ENCODE results near the gene CTNNA1. TPM values are rescaled to one million over a fixed set of nuclear protein-coding genes. Genes with fewer than 3 reads are reported as not detected.

CTNNA1 gene
- total and polyA plus RNA-seq, 9 of the 15 experiments (the other 6 are each of a cell fraction or from before 2014, with no cell fraction given), result 29.6 to 117 (median 89.1) TPM

DNA sequence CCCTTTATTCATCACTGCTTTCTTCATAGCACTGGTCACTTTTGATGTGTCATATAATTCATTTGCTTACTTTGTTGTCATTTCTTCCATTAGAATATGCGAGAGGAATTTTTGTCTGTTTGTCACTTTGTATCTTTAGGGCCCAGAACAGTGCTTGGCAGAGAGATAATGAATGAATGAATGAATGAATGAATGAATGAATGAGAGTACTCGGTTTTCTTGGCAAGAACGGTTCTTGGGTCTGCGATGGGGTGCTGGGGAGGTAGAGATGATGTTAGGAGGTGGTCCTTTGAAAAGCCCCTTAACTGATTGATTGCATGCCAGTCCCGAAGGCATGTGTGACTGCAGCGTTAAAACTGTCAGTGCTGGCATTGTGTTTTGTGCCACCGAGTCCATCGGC is 174.3 kb downstream of the CTNNA1 start:
- no peak for ATAC-seq
- Histone ChIP-seq H3K9me1 (ENCODE audit: control insufficient read depth, insufficient read depth, low read length) (no peaks in the 10 kb centered on the region), H4K20me1 (replicated peaks; ENCODE audit: control insufficient read depth, insufficient read depth, low read length) (peaks cover 9% of the 10 kb centered on the region; the same call in 1 of the 2 replicates), H3K9me3 (replicated peaks; ENCODE audit: control insufficient read depth, insufficient read depth, low read depth, low read length) (no peaks in the 10 kb centered on the region), H2AFZ (ENCODE audit: low read depth, low read length) (no peak overlapping the region), H3K9ac (ENCODE audit: insufficient read depth in 1 of 2, low read depth in 2 of 2, low read length in 2 of 2) (no peak overlapping the region; a peak in 1 of 4 replicates), H3K27ac (ENCODE audit: extremely low read depth, low read depth, low read length) (no peak overlapping the region), H3K27me3 (ENCODE audit: control insufficient read depth in 2 of 2, insufficient read depth in 2 of 2, low read length in 2 of 2) (no peaks in the 10 kb centered on the region), H3K4me1 (replicated peaks in 1 of 2; ENCODE audit: control insufficient read depth in 2 of 2, insufficient read depth in 2 of 2, low read length in 2 of 2) (no peaks in the 10 kb centered on the region; a peak in 1 of 5 replicates), H3K4me3 (no peak overlapping the region), H3K4me2 (ENCODE audit: insufficient read depth, low read length) (no peak overlapping the region), H3K79me2 (ENCODE audit: control insufficient read depth, insufficient read depth, low read length) (no peaks in the 10 kb centered on the region), H3K36me3 (ENCODE audit: control insufficient read depth, insufficient read depth, low read length) (peaks cover 73% of the 10 kb centered on the region)
- ChIA-PET CTCF (ENCODE audit: low intra/inter-chr PET ratio) (no interaction called here), POLR2A (no interaction called here)
- FAIRE-seq, result no peak
- intact Hi-C loops (cut with micrococcal nuclease) (no loop called here), in situ Hi-C loops (cut with MboI) (no loop called here)
- BruUV-seq (replicated peaks), result no TSS peak
- no peak for DNase-seq (ENCODE audit: extremely low read depth in 1 of 4, low spot score in 3 of 4)
- WGBS (ENCODE audit: insufficient coverage, low coverage, missing lambda C conversion rate), result 74% methylated on average over 7 of the region's 8 CpGs
- TF ChIP-seq IFI16 (CRISPR knock-in tag; IDR thresholded peaks at IDR 0.05) (no peak), ZNF24 (IDR thresholded peaks at IDR 0.05) (peak; percentile 97)

DNA sequence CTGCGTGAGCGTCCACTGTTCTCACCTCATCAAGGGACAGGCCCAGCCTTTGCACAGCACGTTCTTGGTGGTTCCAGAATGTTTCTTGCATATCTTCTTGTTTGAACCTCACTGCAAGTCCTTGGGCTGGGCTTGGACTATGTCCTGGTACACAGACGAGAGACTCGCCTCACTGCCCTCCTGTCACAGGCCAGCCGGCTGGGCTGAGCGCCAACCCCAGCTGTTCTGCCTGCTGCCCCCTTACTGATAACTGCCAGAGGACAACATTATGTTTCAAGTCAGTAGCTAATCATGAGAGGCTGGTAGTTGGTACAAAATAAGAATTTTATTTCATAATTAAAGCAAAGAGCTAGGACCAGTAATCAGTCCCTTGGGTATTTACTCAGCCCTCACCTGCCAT is 174.8 kb downstream of the CTNNA1 start:
- H3K9me3 ChIP-seq (replicated peaks; ENCODE audit: control insufficient read depth, insufficient read depth, low read depth, low read length), result no peaks in the 10 kb centered on the region
- H3K9me1 ChIP-seq (ENCODE audit: control insufficient read depth, insufficient read depth, low read length), result no peaks in the 10 kb centered on the region
- BruUV-seq (replicated peaks), result no TSS peak
- in situ Hi-C loops (cut with MboI) (no loop called here), intact Hi-C loops (cut with micrococcal nuclease) (no loop called here)
- H3K4me3 ChIP-seq, result no peak overlapping the region
- no peak overlapping the region for H3K4me2 ChIP-seq (ENCODE audit: insufficient read depth, low read length)
- no peaks in the 10 kb centered on the region for H3K27me3 ChIP-seq (ENCODE audit: control insufficient read depth in 2 of 2, insufficient read depth in 2 of 2, low read length in 2 of 2)
- ChIA-PET CTCF (ENCODE audit: low intra/inter-chr PET ratio) (no interaction called here), POLR2A (no interaction called here)
- no peaks in the 10 kb centered on the region for H3K79me2 ChIP-seq (ENCODE audit: control insufficient read depth, insufficient read depth, low read length)
- no peaks in the 10 kb centered on the region; a peak in 1 of 5 replicates for H3K4me1 ChIP-seq (replicated peaks in 1 of 2; ENCODE audit: control insufficient read depth in 2 of 2, insufficient read depth in 2 of 2, low read length in 2 of 2)
- H3K36me3 ChIP-seq (ENCODE audit: control insufficient read depth, insufficient read depth, low read length), result peaks cover 77% of the 10 kb centered on the region
- peaks cover 9% of the 10 kb centered on the region; the same call in 1 of the 2 replicates for H4K20me1 ChIP-seq (replicated peaks; ENCODE audit: control insufficient read depth, insufficient read depth, low read length)
- DNase-seq (ENCODE audit: extremely low read depth in 1 of 4, low spot score in 3 of 4) (no peak), ATAC-seq (no peak), FAIRE-seq (no peak)
- H3K9ac ChIP-seq (ENCODE audit: insufficient read depth in 1 of 2, low read depth in 2 of 2, low read length in 2 of 2), result no peak overlapping the region; a peak in 1 of 4 replicates
- 89% methylated on average over 7 of the region's 7 CpGs for WGBS (ENCODE audit: insufficient coverage, low coverage, missing lambda C conversion rate)
- no peak overlapping the region for H2AFZ ChIP-seq (ENCODE audit: low read depth, low read length)
- TF ChIP-seq, protein P1, sequence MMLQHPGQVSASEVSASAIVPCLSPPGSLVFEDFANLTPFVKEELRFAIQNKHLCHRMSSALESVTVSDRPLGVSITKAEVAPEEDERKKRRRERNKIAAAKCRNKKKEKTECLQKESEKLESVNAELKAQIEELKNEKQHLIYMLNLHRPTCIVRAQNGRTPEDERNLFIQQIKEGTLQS (IDR thresholded peaks at IDR 0.05), result no peak
- TF ChIP-seq, protein P1 (CRISPR knock-in tag; conservative IDR thresholded peaks at IDR 0.05), result no peak
- peak; percentile 30 for TF ChIP-seq RBM22 (IDR thresholded peaks at IDR 0.05; ENCODE audit: low read depth, low read length, poor library complexity, severe bottlenecking)
- no peak for TF ChIP-seq SOX6 (IDR thresholded peaks at IDR 0.05)
- TF ChIP-seq CHD1 (IDR thresholded peaks at IDR 0.05; ENCODE audit: low read length), result no peak
- no peak for TF ChIP-seq GATA2 (CRISPR knock-in tag; IDR thresholded peaks at IDR 0.05)
- no peak for TF ChIP-seq LEF1 (IDR thresholded peaks at IDR 0.05)
- no peak overlapping the region for H3K27ac ChIP-seq (ENCODE audit: extremely low read depth, low read depth, low read length)

Data from K562 (cell line).